HG03060 (cell line): Measurements from ENCODE around the gene SIDT2.
"Not testable (repeated sequence)": the region's sequence is repeated elsewhere in the genome, so short reads cannot be mapped to it uniquely, and the experiment has no call there.

Experiments used
- ATAC-seq: cut with Tn5 transposase; IDR thresholded peaks from one replicate; pipeline ENCODE4 v1.9.1; 2021; ENCODE audit warnings: low read depth, moderate number of reproducible peaks; ENCODE audit not compliant: unreplicated experiment

SIDT2 gene

DNA sequence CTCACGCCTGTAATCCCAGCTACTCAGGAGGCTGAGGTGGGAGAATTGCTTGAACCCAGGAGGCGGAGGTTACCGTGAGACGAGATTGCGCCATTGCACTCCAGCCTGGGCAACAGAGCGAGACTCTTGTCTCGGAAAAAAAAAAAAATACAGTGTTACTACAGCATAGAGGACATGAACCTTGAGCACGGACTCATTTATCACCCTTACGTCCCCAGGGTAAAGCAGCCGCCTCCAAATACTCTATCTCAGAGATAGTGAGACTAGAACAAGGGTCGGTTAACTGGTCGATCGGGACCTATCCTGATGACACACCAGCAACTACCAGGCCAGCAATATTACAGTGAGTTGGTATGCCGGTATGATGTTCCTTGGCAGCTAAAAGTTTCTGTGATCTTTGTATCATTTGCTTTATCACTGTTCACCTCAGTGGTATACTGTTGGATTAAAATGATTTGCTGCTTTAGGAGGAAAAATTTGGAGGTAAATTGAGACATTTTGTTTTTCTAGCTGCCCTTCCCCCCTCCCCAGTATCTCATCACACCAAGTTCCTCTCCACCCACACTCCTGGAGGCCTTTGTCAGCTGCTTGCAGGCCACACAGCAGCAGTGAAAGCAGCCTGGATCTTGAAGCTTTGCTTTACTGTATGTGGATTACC, 7.0 kb upstream of the SIDT2 start:
- no peak for ATAC-seq

DNA sequence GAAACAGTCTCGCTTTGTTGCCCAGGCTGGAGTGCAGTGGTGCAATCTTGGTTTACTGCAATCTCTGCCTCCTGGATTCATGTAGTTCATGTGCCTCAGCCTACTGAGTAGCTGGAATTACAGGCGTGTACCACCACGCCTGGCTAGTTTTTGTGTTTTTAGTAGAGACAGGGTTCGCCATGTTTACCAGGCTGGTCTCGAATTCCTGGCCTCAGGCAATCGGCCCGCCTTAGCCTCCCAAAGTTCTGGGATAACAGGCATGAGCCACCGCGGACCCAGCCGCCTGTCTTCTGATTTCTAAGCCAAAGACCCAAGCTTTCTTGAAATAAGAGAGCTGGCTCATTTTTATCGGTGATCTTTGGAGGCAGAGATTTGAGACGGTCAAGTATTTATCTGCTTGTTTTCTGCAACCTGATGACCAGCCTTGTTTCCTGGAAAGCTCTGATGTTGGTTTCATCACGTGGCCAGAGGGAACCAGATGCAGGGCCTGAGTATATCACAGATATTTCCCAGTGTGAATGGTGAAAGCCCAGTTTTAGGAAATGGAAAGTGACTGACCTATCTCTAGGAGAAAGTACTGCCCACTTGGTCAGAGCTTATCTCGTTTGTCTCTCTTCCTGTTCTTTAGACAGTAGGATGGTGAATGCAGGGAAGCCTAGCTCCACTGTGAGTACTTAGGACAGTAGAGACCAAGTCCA, 5.7 kb upstream of the SIDT2 start:
- no peak for ATAC-seq

- ATAC-seq = no peak
Measured at GRCh38 chr11:117175104-117175503, 3.4 kb upstream of the SIDT2 start.

DNA sequence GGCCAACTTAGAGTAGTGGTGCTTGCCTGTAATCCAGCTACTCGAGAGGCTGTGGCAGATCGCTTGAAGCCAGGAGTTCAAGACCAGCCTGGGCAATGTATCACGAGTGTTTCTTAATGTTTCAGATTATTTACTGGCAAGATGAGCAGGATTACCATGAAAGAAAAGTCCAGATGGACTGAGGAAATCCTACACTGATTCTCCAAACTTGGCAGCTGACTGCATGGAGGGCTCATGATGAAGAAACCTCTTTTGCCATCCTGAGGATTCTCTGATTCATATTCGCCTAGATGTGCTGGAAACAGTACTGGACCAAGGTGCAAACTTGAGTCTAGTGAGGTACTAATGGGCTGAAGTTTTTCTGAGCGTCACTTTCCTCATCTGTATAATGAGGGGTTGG, 2.8 kb upstream of the SIDT2 start:
- no peak for ATAC-seq

- no peak for ATAC-seq
Measured at GRCh38 chr11:117176186-117176585, 2.4 kb upstream of the SIDT2 start.

- no peak for ATAC-seq
Measured at GRCh38 chr11:117177534-117178209, 871 bp upstream of the SIDT2 start.

GRCh38 chr11:117179048-117179999, 781 bp downstream of the SIDT2 start:
- no peak for ATAC-seq

DNA sequence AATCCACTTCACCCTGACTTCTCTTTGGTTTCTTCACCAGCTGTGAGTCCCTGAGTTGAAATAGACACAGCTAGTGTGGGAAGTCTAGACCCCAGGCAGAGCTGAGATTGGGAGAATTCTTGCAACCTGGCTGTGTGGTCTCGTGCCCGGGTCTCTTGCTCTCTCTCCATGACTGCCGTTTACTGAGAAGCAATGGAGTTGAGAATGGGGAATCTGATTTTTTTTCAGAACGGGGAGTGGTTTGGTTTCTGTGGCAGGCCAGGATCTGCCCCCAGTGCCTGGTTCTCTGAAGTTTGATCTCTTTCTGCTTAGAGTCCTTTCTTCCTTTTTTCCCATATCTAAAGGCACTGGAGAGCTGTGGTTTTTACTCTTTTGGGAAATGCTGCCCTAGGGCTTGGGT, 1.5 kb downstream of the SIDT2 start:
- no peak for ATAC-seq

DNA sequence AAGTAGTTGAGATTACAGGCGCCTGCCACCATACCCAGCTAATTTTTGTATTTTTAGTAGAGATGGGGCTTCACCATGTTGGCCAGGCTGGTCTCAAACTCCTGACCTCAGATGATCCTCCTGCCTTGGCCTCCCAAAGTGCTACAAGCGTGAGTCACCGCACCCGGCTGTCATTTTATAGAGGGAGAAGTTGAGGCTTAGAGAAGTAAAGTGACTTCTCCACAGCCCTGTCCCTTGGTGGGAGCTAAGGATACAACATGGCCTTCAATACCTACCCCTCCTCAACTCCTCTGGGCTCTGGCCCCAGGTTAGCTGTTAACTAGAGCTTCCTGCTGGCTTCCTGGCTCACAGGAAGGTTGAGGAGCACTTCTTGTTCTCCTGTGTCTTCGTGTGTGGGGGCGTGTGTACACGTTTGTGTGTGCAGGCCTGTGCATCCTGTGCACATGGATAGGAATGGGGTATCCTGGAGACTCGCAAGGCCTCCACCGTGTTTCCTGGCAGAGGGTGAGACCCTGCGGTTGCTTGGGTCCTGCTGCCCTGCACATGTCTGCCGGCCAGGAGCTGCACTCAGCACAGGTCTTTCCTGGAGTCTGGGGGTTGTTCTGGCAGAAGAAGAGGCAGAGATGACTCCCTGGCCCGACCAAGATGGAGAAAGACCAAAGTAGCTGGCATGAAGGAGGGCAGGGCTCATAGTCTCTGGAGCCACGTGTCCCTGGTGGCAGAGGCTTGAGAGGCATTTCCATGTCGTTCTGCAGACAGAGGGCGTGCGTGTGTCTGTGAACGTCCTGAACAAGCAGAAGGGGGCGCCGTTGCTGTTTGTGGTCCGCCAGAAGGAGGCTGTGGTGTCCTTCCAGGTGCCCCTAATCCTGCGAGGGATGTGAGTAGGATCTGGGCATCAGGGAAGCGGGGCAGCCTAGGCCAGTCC, 2.4 kb downstream of the SIDT2 start:
- ATAC-seq = no peak

GRCh38 chr11:117181586-117182550, 3.3 kb downstream of the SIDT2 start:
- ATAC-seq = no peak

GRCh38 chr11:117182551-117182935, 4.0 kb downstream of the SIDT2 start:
- no peak for ATAC-seq

DNA sequence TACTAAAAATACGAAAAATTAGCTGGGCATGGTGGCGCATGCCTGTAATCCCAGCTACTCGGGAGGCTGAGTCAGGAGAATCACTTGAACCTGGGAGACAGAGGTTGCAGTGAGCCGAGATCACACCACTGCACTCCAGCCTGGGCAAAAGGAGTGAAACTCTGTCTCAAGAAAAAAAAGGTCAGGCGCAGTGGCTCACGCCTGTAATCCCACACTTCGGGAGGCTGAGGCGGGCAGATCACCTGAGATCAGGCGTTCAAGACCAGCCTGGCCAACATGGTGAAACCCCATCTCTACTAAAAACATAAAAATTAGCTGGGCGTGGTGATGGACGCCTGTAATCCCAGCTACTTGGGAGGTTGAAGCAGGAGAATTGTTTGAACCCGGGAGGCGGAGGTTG, 4.6 kb downstream of the SIDT2 start:
- ATAC-seq = not testable (repeated sequence)

DNA sequence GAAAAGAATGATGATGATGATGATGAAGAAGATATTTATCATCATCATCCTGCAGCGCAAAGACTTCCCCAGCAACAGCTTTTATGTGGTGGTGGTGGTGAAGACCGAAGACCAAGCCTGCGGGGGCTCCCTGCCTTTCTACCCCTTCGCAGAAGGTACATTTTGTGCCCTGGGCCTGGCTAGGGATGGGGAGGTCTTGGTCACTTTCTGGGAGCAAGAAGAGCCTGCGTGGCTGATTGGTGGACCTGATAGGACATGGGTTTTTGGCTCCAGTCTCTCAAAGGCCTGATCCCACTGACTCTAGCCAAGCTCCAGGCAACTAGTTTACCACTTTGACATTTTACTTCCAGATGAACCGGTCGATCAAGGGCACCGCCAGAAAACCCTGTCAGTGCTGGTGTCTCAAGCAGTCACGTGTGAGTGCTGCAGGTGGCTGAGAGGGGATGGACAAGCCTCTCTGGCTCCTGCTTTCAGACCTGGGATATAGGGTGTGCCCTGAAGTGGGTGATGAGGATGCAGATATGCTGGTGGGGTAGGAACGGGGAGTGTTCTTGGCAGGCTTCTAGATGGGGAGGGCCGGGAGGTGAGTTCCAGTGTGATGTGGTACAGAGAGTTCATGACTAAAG, 5.3 kb downstream of the SIDT2 start:
- no peak for ATAC-seq

DNA sequence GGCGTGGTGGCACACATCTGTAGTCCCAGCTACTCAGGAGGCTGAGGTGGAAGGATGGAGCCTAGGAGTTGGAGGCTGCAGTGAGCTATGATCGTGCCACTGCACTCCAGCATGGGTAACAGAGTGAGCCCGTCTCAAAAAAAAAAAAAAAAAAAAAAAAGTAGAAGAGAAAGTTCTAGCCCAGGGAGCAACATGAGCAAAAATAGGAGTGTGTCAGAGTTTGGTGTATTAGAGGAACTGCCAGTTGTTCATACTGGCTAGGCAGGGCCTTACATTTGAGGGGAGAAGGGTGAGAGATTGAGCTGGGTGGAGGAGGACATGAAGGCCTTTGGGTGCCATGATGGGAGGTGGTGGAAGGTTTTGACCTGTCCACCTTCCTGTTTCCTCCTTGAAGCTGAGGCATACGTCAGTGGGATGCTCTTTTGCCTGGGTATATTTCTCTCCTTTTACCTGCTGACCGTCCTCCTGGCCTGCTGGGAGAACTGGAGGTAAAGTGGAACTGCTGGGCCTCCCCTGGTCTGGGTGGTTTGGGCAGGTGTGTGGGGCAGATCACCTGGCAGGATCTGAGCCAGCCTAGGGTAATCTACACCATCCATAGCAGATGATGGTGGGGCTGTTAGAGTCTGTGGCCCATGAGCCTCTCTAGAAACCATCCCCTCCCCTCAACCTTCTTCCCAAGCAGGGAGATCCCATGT, 7.3 kb downstream of the SIDT2 start:
- no peak for ATAC-seq

GRCh38 chr11:117186431-117186761, 7.9 kb downstream of the SIDT2 start:
- ATAC-seq = no peak

DNA sequence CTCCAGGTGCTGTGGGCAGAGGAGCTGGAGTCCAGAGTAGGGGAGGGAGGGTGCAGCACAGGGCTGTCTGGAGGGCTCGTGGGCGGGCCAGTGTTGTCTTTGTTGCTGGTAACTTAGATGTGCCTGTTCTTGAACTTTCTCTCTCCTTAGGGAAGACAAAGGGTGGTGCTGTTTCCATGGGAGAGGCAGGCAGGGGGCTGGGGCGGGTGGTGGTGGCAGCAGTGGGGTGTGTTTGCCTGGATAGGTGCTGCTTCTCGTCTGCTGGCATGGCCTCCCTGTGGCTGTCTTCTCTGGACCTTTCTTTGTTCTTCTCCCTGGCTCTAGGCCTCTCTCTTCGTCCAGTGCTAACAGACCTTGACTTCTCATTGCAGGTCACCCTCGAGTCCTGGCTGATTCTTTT, 8.5 kb downstream of the SIDT2 start:
- ATAC-seq = no peak

- ATAC-seq = no peak
Measured at GRCh38 chr11:117187428-117187798, 8.9 kb downstream of the SIDT2 start.
